TTC549 (cell line): Measurements from ENCODE around the gene MDN1.
"Not testable (repeated sequence)": the region's sequence is repeated elsewhere in the genome, so short reads cannot be mapped to it uniquely, and the experiment has no call there.

Experiments used
- FAIRE-seq: peaks from 2 replicates; lab custom pipeline; 2012; peaks lifted over from hg19 to GRCh38; lab: Jason Lieb, UNC

Gene MDN1, protein sequence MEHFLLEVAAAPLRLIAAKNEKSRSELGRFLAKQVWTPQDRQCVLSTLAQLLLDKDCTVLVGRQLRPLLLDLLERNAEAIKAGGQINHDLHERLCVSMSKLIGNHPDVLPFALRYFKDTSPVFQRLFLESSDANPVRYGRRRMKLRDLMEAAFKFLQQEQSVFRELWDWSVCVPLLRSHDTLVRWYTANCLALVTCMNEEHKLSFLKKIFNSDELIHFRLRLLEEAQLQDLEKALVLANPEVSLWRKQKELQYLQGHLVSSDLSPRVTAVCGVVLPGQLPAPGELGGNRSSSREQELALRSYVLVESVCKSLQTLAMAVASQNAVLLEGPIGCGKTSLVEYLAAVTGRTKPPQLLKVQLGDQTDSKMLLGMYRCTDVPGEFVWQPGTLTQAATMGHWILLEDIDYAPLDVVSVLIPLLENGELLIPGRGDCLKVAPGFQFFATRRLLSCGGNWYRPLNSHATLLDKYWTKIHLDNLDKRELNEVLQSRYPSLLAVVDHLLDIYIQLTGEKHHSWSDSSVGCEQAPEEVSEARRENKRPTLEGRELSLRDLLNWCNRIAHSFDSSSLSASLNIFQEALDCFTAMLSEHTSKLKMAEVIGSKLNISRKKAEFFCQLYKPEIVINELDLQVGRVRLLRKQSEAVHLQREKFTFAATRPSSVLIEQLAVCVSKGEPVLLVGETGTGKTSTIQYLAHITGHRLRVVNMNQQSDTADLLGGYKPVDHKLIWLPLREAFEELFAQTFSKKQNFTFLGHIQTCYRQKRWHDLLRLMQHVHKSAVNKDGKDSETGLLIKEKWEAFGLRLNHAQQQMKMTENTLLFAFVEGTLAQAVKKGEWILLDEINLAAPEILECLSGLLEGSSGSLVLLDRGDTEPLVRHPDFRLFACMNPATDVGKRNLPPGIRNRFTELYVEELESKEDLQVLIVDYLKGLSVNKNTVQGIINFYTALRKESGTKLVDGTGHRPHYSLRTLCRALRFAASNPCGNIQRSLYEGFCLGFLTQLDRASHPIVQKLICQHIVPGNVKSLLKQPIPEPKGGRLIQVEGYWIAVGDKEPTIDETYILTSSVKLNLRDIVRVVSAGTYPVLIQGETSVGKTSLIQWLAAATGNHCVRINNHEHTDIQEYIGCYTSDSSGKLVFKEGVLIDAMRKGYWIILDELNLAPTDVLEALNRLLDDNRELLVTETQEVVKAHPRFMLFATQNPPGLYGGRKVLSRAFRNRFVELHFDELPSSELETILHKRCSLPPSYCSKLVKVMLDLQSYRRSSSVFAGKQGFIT (N-terminal part only)

DNA sequence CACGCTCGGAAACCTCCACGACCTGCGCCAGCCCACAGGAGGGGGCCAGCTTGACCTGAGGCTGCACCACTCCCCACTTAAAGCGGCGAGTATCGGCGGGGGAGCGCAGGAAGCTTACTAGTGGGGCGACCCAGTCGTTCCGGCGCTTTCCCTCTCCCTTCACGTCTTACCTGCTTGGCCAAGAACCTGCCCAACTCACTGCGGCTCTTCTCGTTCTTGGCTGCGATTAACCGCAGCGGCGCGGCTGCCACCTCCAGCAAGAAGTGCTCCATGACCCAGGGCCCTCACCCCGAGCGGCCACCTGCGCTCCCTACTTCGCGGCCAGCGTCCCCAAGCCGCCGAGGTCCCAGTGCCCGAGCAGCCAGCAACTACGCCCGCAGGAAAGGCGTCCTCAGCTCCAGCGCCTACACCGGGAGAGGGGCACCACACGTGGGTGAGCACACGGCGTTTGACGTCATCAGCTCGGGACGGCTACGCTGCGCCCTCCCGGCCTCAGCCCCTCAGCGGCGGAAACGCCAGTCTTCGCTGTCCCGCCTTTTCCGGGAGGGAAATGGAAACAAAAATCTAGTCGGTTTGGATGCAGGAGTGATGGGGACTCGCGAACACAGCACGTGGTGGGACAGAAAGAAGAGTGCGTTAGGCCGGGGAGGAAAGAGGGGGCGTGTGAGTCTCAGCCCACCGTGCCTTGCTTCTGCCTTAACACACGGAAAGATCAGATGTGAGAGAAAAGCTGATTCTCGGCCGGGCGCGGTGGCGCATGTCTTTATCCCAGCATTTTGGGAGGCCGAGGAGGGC is at the start of gene MDN1:
Gene MDN1 (minus strand): TSS at position 459 of the 795 bp plus-strand sequence. CDS start 187 bp downstream, at position 272.
- FAIRE-seq: peak; percentile 67

DNA sequence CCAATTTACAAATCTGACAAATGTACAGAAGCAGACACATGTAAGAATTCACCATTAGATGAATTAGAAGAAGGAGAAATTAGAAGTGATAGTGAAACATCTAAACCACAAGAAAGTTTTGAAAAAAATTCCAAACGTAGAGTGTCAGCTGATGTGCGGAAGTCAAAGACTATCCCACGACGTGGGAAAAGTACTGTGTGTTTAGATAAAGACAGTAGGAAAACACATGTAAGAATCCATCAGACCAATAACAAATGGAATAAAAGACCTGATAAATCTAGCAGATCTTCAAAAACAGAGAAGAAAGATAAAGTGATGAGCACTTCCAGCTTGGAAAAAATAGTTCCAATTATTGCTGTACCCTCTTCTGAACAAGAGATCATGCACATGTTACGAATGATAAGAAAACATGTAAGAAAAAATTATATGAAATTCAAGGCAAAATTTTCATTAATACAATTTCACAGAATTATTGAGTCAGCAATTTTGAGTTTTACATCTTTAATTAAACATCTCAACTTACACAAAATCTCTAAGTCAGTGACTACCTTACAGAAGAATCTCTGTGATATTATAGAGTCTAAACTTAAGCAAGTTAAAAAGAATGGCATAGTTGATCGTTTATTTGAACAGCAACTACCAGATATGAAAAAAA is 46.6 kb upstream of the MDN1 start:
- no peak for FAIRE-seq

DNA sequence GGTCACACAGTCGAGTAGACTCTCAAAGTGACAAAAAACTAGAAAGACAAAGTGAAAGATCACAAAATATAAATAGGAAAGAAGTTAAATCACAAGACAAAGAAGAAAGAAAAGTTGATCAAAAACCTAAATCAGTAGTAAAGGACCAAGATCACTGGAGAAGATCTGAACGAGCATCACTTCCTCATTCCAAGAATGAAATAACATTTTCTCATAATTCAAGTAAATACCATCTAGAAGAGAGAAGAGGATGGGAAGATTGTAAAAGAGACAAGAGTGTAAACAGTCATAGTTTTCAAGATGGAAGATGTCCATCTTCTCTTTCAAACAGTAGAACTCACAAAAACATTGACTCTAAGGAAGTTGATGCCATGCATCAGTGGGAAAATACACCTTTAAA is 43.1 kb upstream of the MDN1 start:
- FAIRE-seq: no peak

DNA sequence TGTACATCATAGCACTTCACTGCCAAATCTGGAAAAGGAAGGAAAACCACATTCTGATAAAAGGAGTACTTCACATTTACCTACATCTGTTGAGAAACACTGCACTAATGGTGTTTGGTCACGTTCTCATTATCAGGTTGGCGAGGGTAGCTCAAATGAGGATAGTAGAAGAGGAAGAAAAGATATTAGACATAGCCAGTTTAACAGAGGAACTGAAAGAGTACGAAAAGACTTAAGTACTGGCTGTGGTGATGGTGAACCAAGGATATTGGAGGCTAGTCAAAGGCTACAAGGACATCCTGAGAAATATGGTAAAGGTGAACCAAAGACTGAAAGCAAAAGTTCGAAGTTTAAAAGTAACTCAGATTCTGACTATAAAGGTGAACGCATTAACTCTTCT is 42.7 kb upstream of the MDN1 start:
- no peak for FAIRE-seq

DNA sequence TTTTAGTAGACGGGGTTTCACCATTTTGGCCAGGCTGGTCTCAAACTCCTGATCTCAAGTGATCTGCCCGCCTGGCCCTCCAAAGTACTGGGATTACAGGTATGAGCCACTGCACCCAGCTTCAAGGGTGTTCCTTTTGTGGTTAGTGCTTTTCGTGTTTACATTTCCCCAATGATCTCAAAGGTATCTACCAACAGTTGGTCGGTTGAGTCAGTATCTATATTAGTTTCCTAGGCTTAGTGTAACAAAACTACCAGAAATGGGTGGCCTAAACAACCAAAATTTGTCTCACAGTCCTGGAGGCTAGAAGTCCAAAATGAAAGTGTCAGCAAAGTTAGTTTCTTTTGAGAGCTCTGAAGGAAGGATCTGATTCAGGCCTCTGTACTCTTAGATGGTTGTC is 40.1 kb upstream of the MDN1 start:
- no peak for FAIRE-seq

DNA sequence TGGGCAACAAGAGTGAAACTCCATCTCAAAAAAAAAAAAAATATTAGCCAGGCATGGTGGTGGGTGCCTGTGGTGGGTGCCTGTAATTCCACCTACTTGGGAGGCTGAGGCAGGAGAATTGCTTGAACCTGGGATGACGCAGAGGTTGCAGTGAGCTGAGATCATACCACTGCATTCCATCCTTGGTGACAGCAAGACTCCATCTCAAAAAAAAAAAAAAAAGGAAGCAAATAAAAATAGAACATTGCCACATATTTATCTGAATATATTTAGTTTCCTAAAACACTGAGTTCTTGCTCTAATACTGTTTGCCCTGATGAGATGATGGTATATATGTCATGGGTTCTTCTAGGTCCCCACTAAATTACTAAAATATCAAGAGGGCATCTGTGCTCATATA is 38.4 kb upstream of the MDN1 start:
- no peak for FAIRE-seq

DNA sequence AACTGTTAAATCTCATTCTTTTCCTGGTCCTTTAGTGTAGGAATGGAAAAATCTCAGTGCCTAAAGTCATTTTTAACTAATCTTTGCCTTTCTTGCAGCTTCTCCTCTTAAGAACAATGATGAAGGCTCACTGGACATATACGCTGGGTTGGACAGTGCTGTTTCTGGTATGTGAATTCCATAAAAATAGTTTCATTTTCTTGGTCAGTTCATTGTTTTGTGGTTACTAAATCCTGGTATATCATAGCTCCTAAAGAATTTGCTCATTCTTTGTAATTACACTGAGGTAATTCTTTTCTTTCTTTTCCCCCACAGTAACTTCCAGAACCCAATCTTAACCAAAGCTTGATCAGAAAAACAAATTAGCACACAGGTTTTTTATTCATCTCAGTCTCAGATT is 33.5 kb upstream of the MDN1 start:
- FAIRE-seq: no peak

DNA sequence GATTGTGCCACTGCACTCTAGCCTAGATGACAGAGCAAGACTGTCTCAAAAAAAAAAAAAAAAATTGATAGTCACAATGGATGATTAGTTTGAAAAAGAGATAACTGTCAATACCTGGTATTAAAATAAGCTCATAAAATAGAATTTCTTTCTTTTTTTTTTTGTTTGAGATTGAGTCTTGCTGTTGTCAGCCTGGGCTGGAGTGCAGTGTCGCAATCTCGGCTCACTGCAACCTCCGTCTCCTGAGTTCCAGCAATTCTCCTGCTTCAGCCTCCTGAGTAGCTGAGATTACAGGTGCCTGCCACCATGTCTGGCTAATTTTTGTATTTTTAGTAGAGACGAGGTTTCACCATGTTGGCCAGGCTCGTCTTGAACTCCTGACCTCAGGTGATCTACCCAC is 27.9 kb upstream of the MDN1 start:
- FAIRE-seq: not testable (repeated sequence)

DNA sequence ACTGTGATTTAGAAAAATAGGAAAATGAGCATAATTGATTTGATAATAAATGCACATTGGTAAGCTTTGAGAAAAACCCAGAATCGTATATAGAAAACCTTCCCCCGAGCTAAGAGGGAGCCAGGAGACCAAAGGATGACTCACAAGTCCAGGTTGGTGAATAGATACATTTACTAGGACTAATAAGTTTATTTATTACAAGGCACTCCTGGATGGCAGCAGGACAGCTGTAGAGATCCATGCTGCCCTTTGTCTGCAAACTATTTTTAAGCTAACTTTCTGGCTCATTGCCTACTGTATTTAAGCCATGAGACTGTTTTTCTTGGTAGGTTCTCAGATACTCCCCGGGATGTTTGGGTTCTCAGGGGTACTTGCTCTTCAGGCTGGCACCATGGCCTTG is 23.5 kb upstream of the MDN1 start:
- FAIRE-seq: no peak

DNA sequence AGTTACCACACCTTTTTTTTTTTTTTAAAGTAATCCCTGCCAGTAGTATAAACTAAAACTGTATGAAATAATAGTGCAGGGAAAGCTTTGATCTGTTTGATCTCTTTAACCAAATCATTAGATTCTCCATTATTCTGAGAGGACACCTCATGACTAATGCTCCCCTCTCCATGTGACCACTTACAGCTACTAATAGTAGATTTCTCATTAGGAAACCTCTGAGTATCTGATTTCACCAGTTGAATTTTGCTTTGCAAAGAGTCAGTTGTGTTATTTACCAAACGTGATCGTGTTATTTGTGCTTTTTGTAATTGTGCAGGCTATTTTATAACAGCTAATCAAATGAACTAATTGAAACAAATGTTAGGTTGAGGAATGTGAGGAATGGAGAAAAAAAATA is 22.6 kb upstream of the MDN1 start:
- FAIRE-seq: no peak

DNA sequence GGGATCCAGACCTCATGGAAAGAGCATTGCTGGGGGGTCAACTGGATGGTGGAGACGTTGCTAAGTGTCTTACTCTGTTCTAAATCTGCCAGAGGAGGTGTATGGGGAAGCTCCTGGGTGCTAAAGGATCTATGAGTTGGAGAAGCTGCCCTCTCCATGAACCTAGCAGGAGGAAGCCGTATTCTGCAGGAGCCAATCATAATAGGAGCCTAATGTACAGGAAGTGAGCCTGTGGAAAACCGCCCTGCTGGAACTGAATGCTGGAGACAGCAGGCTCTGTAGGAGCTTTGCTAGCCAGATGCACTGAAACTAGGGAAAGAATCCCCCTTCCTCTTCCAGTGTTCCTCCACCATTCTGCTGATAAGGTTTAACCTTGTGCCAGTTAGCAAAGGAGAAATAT is 20.9 kb upstream of the MDN1 start:
- no peak for FAIRE-seq

DNA sequence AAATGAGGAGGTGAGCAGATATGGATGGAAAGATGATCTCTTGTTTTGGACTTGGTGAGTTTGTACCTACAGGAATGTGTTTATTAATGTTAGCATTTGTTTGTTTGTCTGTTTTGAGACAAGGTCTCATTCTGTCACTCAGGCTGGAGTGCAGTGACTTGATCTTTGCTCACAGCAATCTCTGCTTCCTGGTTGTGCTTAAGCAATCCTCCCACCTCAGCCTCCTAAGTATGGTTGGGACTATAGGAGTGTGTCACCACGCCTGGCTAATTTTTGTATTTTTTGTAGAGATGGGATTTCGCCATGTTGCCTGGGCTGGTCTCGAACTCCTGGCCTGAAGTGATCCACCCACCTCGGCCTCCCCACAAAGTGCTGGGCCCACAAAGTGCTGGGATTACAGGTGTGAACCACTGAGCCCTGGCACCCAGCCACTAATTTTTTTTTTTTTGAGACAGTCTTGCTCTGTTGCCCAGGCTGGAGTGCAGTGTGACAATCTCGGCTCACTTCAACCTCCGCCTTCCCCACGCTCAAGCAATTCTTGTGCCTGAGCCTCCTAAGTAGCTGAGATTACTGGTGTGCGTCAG is 17.1 kb upstream of the MDN1 start:
- FAIRE-seq: no peak

DNA sequence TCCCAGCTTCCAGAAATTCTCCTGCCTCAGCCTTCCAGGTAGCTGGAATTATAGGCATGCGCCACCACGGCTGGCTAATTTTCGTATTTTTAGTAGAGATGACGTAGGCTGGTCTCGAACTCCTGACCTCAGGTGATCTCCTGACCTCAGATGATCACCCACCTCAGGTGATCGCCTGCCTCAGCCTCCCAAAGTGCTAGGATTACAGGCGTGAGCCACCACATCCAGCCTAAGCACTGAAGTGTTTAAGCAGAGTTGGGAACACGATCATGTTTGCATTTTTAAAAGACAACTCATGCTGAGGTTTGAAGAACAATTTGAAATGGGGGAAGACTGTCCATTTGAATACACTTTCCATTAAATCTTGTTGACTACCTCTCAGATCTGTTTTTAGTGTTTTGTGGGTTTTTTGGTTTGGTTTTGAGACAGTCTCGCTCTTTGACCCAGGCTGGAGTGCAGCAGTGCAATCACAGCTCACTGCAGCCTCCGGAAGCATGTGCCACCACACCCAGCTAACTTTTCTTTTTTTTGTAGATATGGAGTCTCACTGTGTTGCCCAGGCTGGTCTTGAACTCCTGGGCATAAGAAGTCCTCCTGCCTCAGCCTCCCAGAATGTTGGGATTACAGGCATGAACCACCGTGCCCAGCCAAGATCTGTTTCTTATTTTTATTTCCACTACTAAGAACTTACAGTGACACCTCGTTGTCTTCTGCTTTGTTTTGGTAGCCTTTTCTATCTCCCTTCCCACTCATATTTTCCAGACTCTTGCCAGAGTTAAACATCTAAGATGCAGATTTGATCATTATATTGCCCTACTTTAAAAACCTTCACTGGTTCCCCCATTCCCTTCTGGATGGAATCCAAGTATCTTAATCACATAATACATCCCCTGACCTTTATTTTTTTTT is 15.5 kb upstream of the MDN1 start:
- no peak for FAIRE-seq

DNA sequence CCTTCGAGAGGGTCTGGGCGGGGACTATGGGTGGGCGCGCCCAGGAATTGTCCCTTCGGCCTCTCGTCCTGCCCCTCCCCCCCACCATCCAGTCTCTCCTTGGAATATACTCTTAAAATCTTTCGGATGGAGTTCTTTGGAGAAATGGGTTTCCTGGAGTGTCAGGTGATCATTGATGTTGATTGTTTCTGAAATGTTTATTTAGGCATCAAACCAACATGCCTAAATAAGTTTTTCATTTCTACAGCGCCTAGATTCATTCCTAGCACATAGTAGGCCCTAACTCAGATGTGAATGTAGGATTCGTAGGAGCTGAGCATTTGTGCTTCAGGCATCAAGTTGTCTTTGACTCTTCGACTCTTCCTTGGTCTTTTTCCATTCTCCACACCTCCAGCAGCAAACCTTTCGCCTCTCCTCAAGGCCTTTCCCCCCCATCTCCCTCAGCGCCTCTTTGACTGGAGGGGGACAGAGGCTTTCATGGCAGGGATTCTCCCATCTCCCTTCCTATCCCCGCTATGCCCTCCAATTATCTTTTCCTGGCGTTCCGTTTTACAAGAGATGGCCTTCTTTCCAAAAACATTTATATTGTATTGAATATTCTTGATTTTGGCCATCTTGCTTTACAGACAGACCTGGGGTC is 10.7 kb upstream of the MDN1 start:
- no peak for FAIRE-seq

DNA sequence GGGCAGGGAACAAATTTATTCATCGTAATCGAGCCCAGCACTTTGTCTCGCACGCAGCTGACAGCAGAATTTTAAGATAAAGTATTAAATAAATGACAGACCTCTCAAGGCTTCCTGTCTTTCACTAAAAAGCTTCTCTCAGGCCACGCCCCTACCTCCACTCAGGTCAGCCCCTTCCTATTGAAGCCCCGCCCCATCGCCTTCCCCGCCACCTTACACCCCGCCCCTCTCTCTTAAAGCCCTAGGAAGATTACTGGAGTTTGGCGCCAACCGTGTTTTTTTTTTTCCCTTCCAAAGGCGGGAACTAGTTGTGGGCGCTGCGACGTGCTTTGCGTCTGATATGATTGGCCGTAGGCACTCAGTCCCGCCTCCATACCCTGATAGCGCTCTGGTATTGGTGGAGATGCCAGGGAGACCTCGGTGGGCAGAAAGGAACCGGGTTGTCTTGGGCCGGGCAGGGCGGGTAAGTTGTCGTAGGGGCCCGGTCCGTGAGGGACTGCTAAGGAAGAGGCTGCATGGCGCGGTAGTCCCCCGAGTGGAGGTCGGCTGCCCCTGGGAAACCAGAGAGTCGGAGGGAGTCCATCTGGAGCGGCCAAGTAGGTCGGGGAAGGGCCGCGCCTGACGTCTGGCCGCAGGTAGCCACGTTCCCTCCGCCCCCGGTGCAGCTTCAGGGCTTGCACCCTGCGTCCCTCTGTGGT is 10.0 kb upstream of the MDN1 start, which contains the start of gene CASP8AP2:
Gene CASP8AP2 (plus strand): TSS at position 409 of the 698 bp plus-strand sequence.
- FAIRE-seq: peak; percentile 96

DNA sequence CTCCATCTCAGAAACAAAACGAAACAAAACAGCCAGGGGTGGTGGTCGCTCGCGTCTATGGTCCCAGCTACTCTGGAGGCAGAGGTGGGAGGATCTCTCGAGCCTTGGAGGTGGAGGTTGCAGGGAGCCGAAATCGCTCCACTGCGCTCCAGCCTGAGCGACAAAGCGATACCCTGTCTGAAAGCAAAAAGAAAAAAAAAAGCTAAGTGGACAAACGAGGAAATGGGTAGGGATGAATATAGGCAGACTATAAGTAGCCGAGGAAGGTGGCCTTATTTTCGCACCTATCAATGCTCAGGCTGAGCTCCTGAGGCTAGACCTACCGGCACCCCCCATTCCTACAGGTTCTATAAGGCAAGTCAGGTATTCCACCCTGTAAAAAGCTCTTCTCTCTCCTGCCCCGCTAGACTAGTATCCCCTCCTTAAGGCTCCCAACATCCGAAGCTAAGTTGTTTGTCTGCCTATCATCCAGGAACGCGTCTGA is 9.4 kb upstream of the MDN1 start:
- FAIRE-seq: no peak

DNA sequence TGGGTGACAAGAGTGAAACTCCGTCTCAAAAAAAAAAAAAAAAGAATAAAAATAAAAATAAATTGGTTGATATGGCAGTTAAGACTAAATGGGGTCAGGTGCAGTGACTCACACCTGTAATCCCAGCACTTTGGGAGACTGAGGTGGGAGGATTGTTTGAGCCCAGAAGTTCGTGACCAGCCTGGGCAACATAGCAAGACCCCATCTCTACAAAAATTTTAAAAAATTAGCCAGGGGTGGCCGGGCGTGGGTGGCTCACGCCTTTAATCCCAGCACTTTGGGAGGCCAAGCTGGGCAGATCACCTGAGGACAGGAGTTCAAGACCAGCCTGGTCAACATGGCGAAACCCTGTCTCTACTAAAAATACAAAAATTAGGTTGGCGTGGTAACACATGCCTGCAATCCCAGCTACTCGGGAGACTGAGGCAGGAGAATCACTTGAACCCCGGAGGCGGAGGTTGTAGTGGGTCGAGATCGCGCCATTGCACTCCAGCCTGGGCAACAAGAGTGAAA is 8.9 kb upstream of the MDN1 start:
- FAIRE-seq: not testable (repeated sequence)

DNA sequence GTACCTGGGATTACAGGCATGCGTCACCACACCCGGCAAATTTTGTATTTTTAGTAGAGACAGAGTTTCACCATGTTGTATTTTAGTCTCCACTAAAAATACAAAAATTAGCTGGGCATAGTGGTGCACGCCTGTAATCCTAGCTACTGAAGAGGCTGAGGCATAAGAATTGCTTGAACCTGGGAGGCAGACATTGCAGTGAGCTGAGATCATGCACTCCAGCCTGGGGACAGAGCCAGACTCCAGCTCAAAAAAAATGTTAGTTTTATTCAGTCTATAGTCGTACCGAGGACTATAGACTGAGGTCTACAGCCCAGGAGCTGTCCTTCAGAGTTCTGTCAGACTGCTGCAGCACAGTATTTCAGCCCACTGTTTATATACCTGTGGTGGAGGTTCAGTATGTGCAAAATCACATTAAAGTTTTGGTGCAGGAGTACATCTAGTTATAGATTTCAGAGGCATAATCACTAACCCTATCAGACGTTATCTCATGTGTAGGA is 6.5 kb upstream of the MDN1 start:
- FAIRE-seq: no peak
